A549 (cell line): ENCODE data around the gene KLHL3. TPM values are rescaled to one million over a fixed set of nuclear protein-coding genes. Genes with fewer than 3 reads are reported as not detected.

ENCODE experiments used
- ATAC-seq, 2 experiments: fragments of 200-7000 bp in 1 of 2; fragments of >200 bp in 1 of 2; cut with Nextera tagmentation in 1 of 2; cut with Tn5 transposase in 1 of 2; 3 replicates each; pipeline versions ENCODE4 v1.8.0 to v1.9.1; 2018 to 2020; ENCODE audit warnings: mild to moderate bottlenecking in 1 of 2, moderate library complexity in 1 of 2
- CTCF ChIA-PET: fragments of 300-600 bp; sonication (Branson Sonifier 250); formaldehyde crosslinking; extraction: SDS; loops from one replicate; lab custom pipeline; 2021; ENCODE audit warnings: antibody characterized with exemption, inconsistent platforms; lab: Yijun Ruan, JAX
- POLR2A ChIA-PET: fragments of 350-600 bp; formaldehyde crosslinking; extraction: SDS; loops from one replicate; lab custom pipeline; 2021; ENCODE audit warnings: antibody characterized with exemption, inconsistent platforms; lab: Yijun Ruan, JAX
- DNase-seq, 2 experiments: peaks; one replicate each; pipeline versions ENCODE4 v3.0.0 to v3.0.0-alpha.2; 2011 to 2016; ENCODE audit warnings: low read depth in 1 of 2, low spot score in 1 of 2
- FAIRE-seq: peaks from 2 replicates; lab custom pipeline; 2011; peaks lifted over from hg19 to GRCh38; lab: Jason Lieb, UNC
- H3K27ac ChIP-seq, 2 experiments: fragments of >200 bp; sonication (Bioruptor Twin); formaldehyde crosslinking; 3 replicates each; pipeline ENCODE4 v1.5.1; 2016 to 2017
- H3K4me1 ChIP-seq: fragments of >200 bp; sonication (Bioruptor Twin); formaldehyde crosslinking; 3 replicates; pipeline ENCODE4 v1.6.1; 2016
- H3K4me2 ChIP-seq: fragments of >200 bp; sonication (Bioruptor Twin); formaldehyde crosslinking; 3 replicates; pipeline ENCODE4 v1.6.1; 2016
- H3K4me3 ChIP-seq: fragments of >200 bp; sonication (Bioruptor Twin); formaldehyde crosslinking; 3 replicates; pipeline ENCODE4 v1.5.1; 2016
- H3K9me3 ChIP-seq: fragments of >200 bp; sonication (Bioruptor Twin); formaldehyde crosslinking; 3 replicates; pipeline ENCODE4 v1.6.1; 2016
- ATOH8 ChIP-seq: fragments of 250-450 bp; sonication (Bioruptor Pico); IDR thresholded peaks from 2 replicates; pipeline ENCODE4 v1.5.0; 2020; ENCODE audit warnings: low read depth, mild to moderate bottlenecking, moderate library complexity
- CBX2 ChIP-seq: fragments of 200-600 bp; sonication (generic); IDR thresholded peaks from 2 replicates; pipeline ENCODE4 v1.6.1; 2016; ENCODE audit warnings: low read depth, mild to moderate bottlenecking, borderline replicate concordance
- CBX8 ChIP-seq: fragments of 200-600 bp; sonication (generic); IDR thresholded peaks from 2 replicates; pipeline ENCODE4 v1.6.1; 2016
- E2F6 ChIP-seq: IDR thresholded peaks from 2 replicates; pipeline ENCODE4 v1.6.1; 2012; ENCODE audit warnings: low read depth, borderline replicate concordance
- EHF ChIP-seq: fragments of 250-450 bp; sonication (Bioruptor Pico); IDR thresholded peaks from 2 replicates; pipeline ENCODE4 v1.5.0; 2020; ENCODE audit warnings: mild to moderate bottlenecking
- EHMT2 ChIP-seq: fragments of 200-600 bp; sonication (generic); IDR thresholded peaks from 2 replicates; pipeline ENCODE4 v1.6.1; 2016; ENCODE audit warnings: antibody characterized with exemption, low read depth, mild to moderate bottlenecking, moderate library complexity
- EP300 ChIP-seq, 2 experiments: fragments of >200 bp; sonication (Bioruptor Twin); formaldehyde crosslinking; IDR thresholded peaks; 2 replicates in 1 of 2; 3 replicates in 1 of 2; pipeline ENCODE4 v1.6.1; 2016 to 2017
- ESRRA ChIP-seq: fragments of 150-350 bp; IDR thresholded peaks from 2 replicates; pipeline ENCODE4 v1.6.1; 2014; ENCODE audit warnings: mild to moderate bottlenecking, low read length, borderline replicate concordance
- FOSB ChIP-seq: fragments of 250-450 bp; sonication (Bioruptor Pico); IDR thresholded peaks from 2 replicates; pipeline ENCODE4 v1.5.0; 2020; ENCODE audit warnings: mild to moderate bottlenecking, moderate library complexity
- FOSL2 ChIP-seq, 2 experiments: fragments of 450-650 bp in 1 of 2; fragments of >200 bp in 1 of 2; sonication (Bioruptor Twin) in 1 of 2; formaldehyde crosslinking; IDR thresholded peaks; 2 replicates each; pipeline versions ENCODE4 v1.5.0 to v1.6.1; 2016 to 2020; ENCODE audit warnings: mild to moderate bottlenecking in 1 of 2, moderate library complexity in 1 of 2
- GATA3 ChIP-seq: IDR thresholded peaks from 2 replicates; pipeline ENCODE4 v1.6.1; 2012; ENCODE audit warnings: borderline replicate concordance
- HDAC2 ChIP-seq: fragments of 200-600 bp; sonication (generic); IDR thresholded peaks from 2 replicates; pipeline ENCODE4 v1.6.1; 2016
- HES2 ChIP-seq: fragments of >200 bp; sonication (Bioruptor Twin); formaldehyde crosslinking; IDR thresholded peaks from 2 replicates; pipeline ENCODE4 v1.6.1; 2016
- HMGXB4 ChIP-seq: fragments of 250-450 bp; sonication (Bioruptor Pico); IDR thresholded peaks from 2 replicates; pipeline ENCODE4 v1.5.0; 2021; ENCODE audit warnings: mild to moderate bottlenecking, moderate library complexity, borderline replicate concordance
- HOXA7 ChIP-seq: fragments of 250-450 bp; sonication (Bioruptor Pico); IDR thresholded peaks from 2 replicates; pipeline ENCODE4 v1.5.0; 2020; ENCODE audit warnings: mild to moderate bottlenecking, moderate library complexity
- HOXB13 ChIP-seq: fragments of 250-450 bp; sonication (Bioruptor Pico); IDR thresholded peaks from 2 replicates; pipeline ENCODE4 v1.5.0; 2020; ENCODE audit warnings: low read depth, mild to moderate bottlenecking, moderate library complexity
- JUN ChIP-seq, 2 experiments: fragments of >200 bp; sonication (Bioruptor Twin); formaldehyde crosslinking; IDR thresholded peaks; 2 replicates in 1 of 2; 3 replicates in 1 of 2; pipeline ENCODE4 v1.6.1; 2016 to 2017
- KDM1A ChIP-seq: fragments of 200-600 bp; sonication (generic); IDR thresholded peaks from 2 replicates; pipeline ENCODE4 v1.6.1; 2016; ENCODE audit warnings: low read depth, mild to moderate bottlenecking
- MAZ ChIP-seq: fragments of 150-350 bp; IDR thresholded peaks from 2 replicates; pipeline ENCODE4 v1.6.1; 2014; ENCODE audit warnings: antibody characterized with exemption, low read depth, low read length, borderline replicate concordance
- MYC ChIP-seq: IDR thresholded peaks from 2 replicates; pipeline ENCODE4 v1.6.1; 2012; ENCODE audit warnings: mild to moderate bottlenecking, inconsistent platforms, low read length, improper control_type of control experiment, borderline replicate concordance
- NFE2L2 ChIP-seq: fragments of 150-350 bp; conservative IDR thresholded peaks from 2 replicates; pipeline ENCODE4 v1.6.1; 2014; ENCODE audit warnings: low read length
- NPAS2 ChIP-seq: fragments of 250-450 bp; sonication (Bioruptor Pico); IDR thresholded peaks from 2 replicates; pipeline ENCODE4 v1.8.0; 2022; ENCODE audit warnings: mild to moderate bottlenecking, moderate library complexity, borderline replicate concordance
- PBX3 ChIP-seq: IDR thresholded peaks from 2 replicates; pipeline ENCODE4 v1.6.1; 2012
- POLR2A ChIP-seq: IDR thresholded peaks from 2 replicates; pipeline ENCODE4 v1.6.1; 2012; ENCODE audit warnings: mild to moderate bottlenecking, low read length
- POLR2AphosphoS2 ChIP-seq: conservative IDR thresholded peaks from 2 replicates; pipeline ENCODE4 v1.6.1; 2012; ENCODE audit warnings: low read length, improper control_type of control experiment, inconsistent platforms
- RARB ChIP-seq: fragments of 250-450 bp; sonication (Bioruptor Pico); IDR thresholded peaks from 2 replicates; pipeline ENCODE4 v1.8.0; 2021; ENCODE audit warnings: mild to moderate bottlenecking, moderate library complexity
- RCOR1 ChIP-seq: fragments of 150-350 bp; IDR thresholded peaks from 2 replicates; pipeline ENCODE4 v1.6.1; 2014; ENCODE audit warnings: antibody characterized with exemption, low read length, low read depth
- RFX5 ChIP-seq: fragments of 450-650 bp; IDR thresholded peaks from 2 replicates; pipeline ENCODE4 v1.7.1; 2014; ENCODE audit warnings: antibody characterized with exemption, mild to moderate bottlenecking, moderate library complexity
- RNF2 ChIP-seq: fragments of 200-600 bp; sonication (generic); IDR thresholded peaks from 2 replicates; pipeline ENCODE4 v1.6.1; 2016; ENCODE audit warnings: low read depth, mild to moderate bottlenecking, antibody characterized with exemption, moderate library complexity, borderline replicate concordance
- SMC3 ChIP-seq: fragments of >200 bp; sonication (Bioruptor Twin); formaldehyde crosslinking; IDR thresholded peaks from 3 replicates; pipeline ENCODE4 v1.6.1; 2018; ENCODE audit warnings: inconsistent platforms
- SREBF2 ChIP-seq: fragments of 450-650 bp; IDR thresholded peaks from 2 replicates; pipeline ENCODE4 v1.6.1; 2014; ENCODE audit warnings: mild to moderate bottlenecking, moderate library complexity
- TFCP2L1 ChIP-seq: fragments of 250-450 bp; sonication (Bioruptor Pico); IDR thresholded peaks from 2 replicates; pipeline ENCODE4 v1.5.0; 2021; ENCODE audit warnings: mild to moderate bottlenecking
- TP53 ChIP-seq: fragments of 250-450 bp; sonication (Bioruptor Pico); IDR thresholded peaks from 2 replicates; pipeline ENCODE4 v1.5.0; 2021; ENCODE audit warnings: mild to moderate bottlenecking, moderate library complexity
- ZC3H11A ChIP-seq: fragments of 450-650 bp; IDR thresholded peaks from 2 replicates; pipeline ENCODE4 v1.6.1; 2014; ENCODE audit warnings: antibody characterized with exemption, mild to moderate bottlenecking
- ZFP36 ChIP-seq: fragments of 450-650 bp; IDR thresholded peaks from 2 replicates; pipeline ENCODE4 v1.6.1; 2014; ENCODE audit warnings: borderline replicate concordance; ENCODE audit not compliant: partially characterized antibody
- ZNF302 ChIP-seq: fragments of 250-450 bp; sonication (Bioruptor Pico); IDR thresholded peaks from 2 replicates; pipeline ENCODE4 v1.9.0; 2021; ENCODE audit warnings: inconsistent platforms, mild to moderate bottlenecking, moderate library complexity
- WGBS: methylation state at CpG from one replicate; pipeline ENCODE4 v1.1.6; 2017; ENCODE audit errors: missing lambda C conversion rate; 5-methylcytosine and 5-hydroxymethylcytosine counted together
- polyA plus RNA-seq, 4 experiments: library from polyadenylated mRNA; depleted of rRNA in 3 of 4; stranded (reverse); fragments of >200 nt; fragmentation: RNase III in 1 of 4; extraction: RNeasy Plus Mini Kit Qiagen cat#74134 plus additional on column Dnase treatment in 1 of 4; gene quantifications; 2 replicates in 3 of 4; 3 replicates in 1 of 4; pipeline ENCODE4 v1.2.3, GENCODE V29; 2011 to 2017
- TF ChIP-seq, protein P1 (sequence below): fragments of >200 bp; sonication (Bioruptor Twin); formaldehyde crosslinking; IDR thresholded peaks from 3 replicates; pipeline ENCODE4 v1.6.1; 2016

Gene KLHL3
- polyA plus RNA-seq, 2 of the 4 experiments (the other 2 are of a cell fraction), result 0.35 to 1.1 TPM

DNA sequence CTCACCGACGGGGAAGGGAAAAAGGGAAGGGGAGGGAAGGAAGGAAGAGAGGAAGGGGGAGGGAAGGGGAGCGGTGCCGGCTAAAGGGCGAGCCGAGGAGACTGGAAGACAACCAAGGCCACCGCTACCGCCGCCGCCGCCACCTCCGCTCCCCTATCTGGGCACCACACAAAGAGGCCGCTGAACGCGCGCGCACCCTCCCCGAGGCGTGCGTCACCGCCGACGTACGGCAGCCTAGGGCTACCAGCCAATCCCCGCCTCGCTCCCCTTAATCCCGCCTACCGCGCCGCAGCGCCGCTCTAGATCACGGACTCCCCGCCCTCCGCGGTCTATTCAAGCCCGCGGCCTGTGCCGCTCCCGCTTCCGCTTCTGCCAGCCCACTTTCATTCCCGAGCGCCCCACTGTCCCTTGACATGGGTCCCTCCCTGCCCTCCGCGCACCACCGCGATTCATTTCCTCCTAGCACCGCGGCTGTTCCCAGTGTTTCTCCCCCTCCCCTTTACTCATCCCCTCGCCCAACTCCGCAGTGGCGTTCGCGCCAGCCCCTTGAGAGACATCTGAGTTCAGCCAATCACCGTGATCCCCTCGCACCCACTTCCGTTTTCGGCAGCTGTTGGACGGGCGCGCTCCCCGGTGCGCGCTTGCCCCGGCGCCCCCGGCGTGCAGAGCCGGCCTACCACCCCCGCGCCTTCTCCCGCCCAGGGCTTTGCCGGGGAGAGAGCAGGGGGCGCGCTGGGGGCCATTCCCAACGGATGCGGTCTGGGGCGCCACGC lies 18.5 kb upstream of the KLHL3 start, which contains the start of gene HNRNPA0:
HNRNPA0 (minus strand) TSS at position 176 of the 773 bp plus-strand sequence. CDS start 297 bp downstream, outside the sequence.
- CTCF ChIA-PET, result interaction anchor here (1.1 to 3.0 kb wide), 8 partner anchors 10 to 379 kb away, joined by 3 to 17 read pairs (median 6); no protein-coding TSS in a partner anchor
- Histone ChIP-seq H3K4me1 (peaks cover 38% of the 10 kb centered on the region), H3K4me2 (peak within 1 kb of the TSS; percentile 89), H3K9me3 (no peaks in the 10 kb centered on the region), H3K4me3 (peak within 1 kb of the TSS; percentile 78), H3K27ac (peak within 1 kb of the TSS; percentile 92 to 97)
- ATAC-seq (peak; percentile 93 to 94), DNase-seq (peak; percentile 97 to 98), FAIRE-seq (no peak)
- POLR2A ChIA-PET, result interaction anchor here (0.5 to 1.4 kb wide), 9 partner anchors 9 to 424 kb away, joined by 3 to 5 read pairs (median 3); partner anchors contain the start of genes BRD8 and FAM13B
- under 1% methylated on average over 60 of the region's 79 CpGs for WGBS
- TF ChIP-seq ATOH8 (CRISPR knock-in tag) (no peak), CBX2 (no peak), HOXB13 (no peak), MYC (no peak), RNF2 (no peak), POLR2A (peak; percentile 92), TP53 (CRISPR knock-in tag) (no peak), RFX5 (0 out of 2 replicates have a peak, but pooled peaks have one; percentile 43), GATA3 (peak; percentile 18), POLR2AphosphoS2 (no peak), ZNF302 (CRISPR knock-in tag) (no peak), FOSB (CRISPR knock-in tag) (0 out of 2 replicates have a peak, but pooled peaks have one; percentile 20), E2F6 (no peak; the same call in none of the 2 replicates), JUN (IDR thresholded peaks at IDR 0.05) (peak; percentile 90 to 93), FOSL2 (IDR thresholded peaks at IDR 0.05) (no peak), FOSL2 (CRISPR knock-in tag; IDR thresholded peaks at IDR 0.05) (peak; percentile 62), EP300 (IDR thresholded peaks at IDR 0.05) (no peak), HOXA7 (CRISPR knock-in tag) (no peak), CBX8 (no peak), HES2 (no peak), EHF (CRISPR knock-in tag) (no peak), KDM1A (no peak), HMGXB4 (no peak), ZC3H11A (no peak), NFE2L2 (no peak), EHMT2 (no peak), NPAS2 (CRISPR knock-in tag) (no peak), SMC3 (no peak), RCOR1 (no peak), ESRRA (no peak), ZFP36 (no peak), TFCP2L1 (no peak), RARB (no peak), PBX3 (peak; percentile 88), MAZ (no peak), HDAC2 (no peak), SREBF2 (no peak)
- TF ChIP-seq, protein P1, sequence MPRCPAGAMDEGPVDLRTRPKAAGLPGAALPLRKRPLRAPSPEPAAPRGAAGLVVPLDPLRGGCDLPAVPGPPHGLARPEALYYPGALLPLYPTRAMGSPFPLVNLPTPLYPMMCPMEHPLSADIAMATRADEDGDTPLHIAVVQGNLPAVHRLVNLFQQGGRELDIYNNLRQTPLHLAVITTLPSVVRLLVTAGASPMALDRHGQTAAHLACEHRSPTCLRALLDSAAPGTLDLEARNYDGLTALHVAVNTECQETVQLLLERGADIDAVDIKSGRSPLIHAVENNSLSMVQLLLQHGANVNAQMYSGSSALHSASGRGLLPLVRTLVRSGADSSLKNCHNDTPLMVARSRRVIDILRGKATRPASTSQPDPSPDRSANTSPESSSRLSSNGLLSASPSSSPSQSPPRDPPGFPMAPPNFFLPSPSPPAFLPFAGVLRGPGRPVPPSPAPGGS, result peak; percentile 75; the same call in 2 of the 3 replicates
